ENCODE data around the gene MEGF6.

The MEGF6 gene

GRCh38 chr1:3552751-3553150, 58.6 kb downstream of the MEGF6 start:
- TF ChIP-seq CTCF (IDR thresholded peaks at IDR 0.05) (no peak), ZFX (IDR thresholded peaks at IDR 0.05; ENCODE audit: borderline replicate concordance) (no peak)
- H3K27ac ChIP-seq = no peak overlapping the region

- no peak for TF ChIP-seq CTCF (IDR thresholded peaks at IDR 0.05)
- no peak for TF ChIP-seq ZFX (IDR thresholded peaks at IDR 0.05; ENCODE audit: borderline replicate concordance)
- no peak overlapping the region for H3K27ac ChIP-seq
Observed at GRCh38 chr1:3552176-3552575, 59.1 kb downstream of the MEGF6 start.

- TF ChIP-seq CTCF (IDR thresholded peaks at IDR 0.05) (no peak), ZFX (IDR thresholded peaks at IDR 0.05; ENCODE audit: borderline replicate concordance) (no peak)
Observed at GRCh38 chr1:3551711-3552110, 59.6 kb downstream of the MEGF6 start.

GRCh38 chr1:3551290-3551678, 60.0 kb downstream of the MEGF6 start:
- H3K27ac ChIP-seq = no peak overlapping the region
- TF ChIP-seq ZFX (IDR thresholded peaks at IDR 0.05; ENCODE audit: borderline replicate concordance) (no peak), CTCF (IDR thresholded peaks at IDR 0.05) (no peak)

More at GRCh38 chr1:3551711-3552110, 59.6 kb downstream of the MEGF6 start:
- no peak overlapping the region for H3K27ac ChIP-seq

GRCh38 chr1:3550511-3551289, 60.6 kb downstream of the MEGF6 start:
- H3K27ac ChIP-seq = no peak overlapping the region
- TF ChIP-seq ZFX (IDR thresholded peaks at IDR 0.05; ENCODE audit: borderline replicate concordance) (no peak), CTCF (IDR thresholded peaks at IDR 0.05) (no peak)

GRCh38 chr1:3548895-3549294, 62.4 kb downstream of the MEGF6 start:
- TF ChIP-seq CTCF (IDR thresholded peaks at IDR 0.05) (no peak), ZFX (IDR thresholded peaks at IDR 0.05; ENCODE audit: borderline replicate concordance) (no peak)
- no peak overlapping the region for H3K27ac ChIP-seq

GRCh38 chr1:3548156-3548893, 63.0 kb downstream of the MEGF6 start:
- no peak overlapping the region for H3K27ac ChIP-seq
- TF ChIP-seq CTCF (IDR thresholded peaks at IDR 0.05) = no peak
- no peak for TF ChIP-seq ZFX (IDR thresholded peaks at IDR 0.05; ENCODE audit: borderline replicate concordance)
